GM21423 (cell line): Measurements from ENCODE around the gene TMEM201.

Source experiments
- ATAC-seq: cut with Tn5 transposase; IDR thresholded peaks from one replicate; pipeline ENCODE4 v1.9.1; 2021; ENCODE audit warnings: mild to moderate bottlenecking, moderate library complexity; ENCODE audit not compliant: unreplicated experiment

TMEM201 gene

DNA sequence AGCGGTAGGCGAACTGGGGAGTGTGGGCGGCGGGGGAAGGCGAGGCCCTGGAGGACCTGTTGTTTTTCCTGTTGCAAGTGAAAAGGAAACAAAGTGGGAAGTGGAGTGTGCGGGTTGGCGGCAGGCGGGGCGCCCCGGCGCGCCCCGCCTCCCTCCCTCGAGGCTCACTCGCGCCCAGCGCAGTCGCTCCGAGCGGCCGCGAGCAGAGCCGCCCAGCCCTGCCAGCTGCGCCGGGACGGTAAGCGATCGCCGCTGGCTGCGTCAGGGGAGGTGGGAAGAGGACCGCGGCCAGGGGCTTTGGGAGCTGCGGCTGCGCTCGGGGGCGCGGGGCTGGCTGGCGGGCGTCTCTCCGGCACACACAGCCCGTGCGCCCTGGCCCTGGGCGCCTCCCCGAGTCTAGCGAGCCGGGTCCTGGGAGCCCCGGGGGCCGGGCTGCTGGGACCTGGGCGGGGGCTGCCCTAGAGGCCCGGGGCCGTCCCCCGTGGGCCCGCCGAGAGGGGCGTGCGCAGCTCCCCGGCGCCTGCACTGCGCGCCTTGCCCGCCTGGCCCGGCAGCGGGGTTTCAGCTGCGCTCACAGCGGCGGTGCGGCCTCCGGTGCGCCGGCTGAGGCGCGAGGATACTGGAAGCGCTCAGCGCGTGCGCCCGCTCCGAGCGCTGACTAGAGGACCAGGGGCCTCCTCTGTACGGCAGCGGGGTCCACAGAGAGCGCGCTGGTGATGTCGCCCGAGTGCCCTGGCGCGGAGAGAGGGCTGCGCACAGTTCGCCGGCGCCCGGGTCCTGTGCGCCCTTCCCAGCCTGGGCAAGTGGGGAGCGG lies 63.1 kb downstream of the TMEM201 start, which contains the start of gene PIK3CD:
PIK3CD (plus strand) TSS at position 167 of the 814 bp plus-strand sequence. CDS start 58,725 bp downstream, outside the sequence.
- peak; percentile 25 for ATAC-seq

DNA sequence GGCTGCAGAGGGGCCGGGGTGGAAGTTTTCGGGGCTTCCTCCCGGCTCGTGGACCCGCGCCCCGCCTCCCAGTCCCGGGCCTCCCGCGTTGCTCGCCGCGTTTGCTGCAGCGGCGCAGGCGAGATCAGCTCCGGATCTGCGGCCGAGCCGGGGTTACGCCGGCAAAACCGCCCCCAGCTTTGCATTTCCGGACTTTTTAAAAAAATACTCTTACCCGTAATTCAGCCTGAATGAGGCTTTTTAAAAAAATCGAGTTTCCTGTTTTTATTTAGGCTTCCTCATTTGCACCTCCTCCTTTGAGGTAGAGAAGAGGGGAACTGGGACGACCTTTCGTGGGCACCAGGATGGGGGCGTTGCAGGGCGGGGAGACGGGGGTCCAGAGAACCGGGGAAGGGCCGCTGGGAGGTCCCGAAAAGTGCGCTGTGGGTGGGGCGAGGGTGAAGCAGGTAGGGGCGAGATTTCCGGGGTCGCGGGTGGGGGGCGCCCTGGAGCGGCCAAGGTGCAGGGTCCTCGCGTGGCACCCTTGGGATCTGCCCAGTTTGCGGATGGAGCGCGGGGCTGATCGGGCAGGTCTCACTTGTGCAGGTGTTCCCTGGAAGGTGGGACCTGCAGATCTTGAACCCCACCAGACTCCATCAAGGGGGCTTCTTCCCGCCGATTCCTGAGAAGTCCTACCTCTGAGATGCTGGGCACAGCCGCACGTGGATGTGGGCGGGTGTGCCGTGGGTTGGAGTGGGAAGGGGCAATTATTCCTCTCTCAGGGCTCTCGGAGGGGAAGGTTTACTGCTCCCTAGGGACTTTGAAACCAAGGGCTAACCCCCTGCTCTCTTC lies 63.9 kb downstream of the TMEM201 start:
- peak; percentile 27 for ATAC-seq

DNA sequence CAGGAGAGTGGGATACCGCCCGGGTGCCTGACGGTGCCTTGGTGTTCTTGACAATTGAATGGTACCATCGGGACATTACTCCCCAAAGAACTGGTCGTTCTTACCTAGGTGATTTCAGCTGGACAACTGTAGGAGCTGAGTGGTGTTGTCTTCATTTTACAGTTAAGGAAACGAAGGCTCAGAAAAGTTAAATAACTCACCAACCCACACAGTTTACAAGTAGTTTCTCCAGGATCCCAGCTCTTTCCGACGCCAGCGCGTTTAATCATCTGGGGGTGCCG lies 64.4 kb downstream of the TMEM201 start:
- no peak for ATAC-seq

DNA sequence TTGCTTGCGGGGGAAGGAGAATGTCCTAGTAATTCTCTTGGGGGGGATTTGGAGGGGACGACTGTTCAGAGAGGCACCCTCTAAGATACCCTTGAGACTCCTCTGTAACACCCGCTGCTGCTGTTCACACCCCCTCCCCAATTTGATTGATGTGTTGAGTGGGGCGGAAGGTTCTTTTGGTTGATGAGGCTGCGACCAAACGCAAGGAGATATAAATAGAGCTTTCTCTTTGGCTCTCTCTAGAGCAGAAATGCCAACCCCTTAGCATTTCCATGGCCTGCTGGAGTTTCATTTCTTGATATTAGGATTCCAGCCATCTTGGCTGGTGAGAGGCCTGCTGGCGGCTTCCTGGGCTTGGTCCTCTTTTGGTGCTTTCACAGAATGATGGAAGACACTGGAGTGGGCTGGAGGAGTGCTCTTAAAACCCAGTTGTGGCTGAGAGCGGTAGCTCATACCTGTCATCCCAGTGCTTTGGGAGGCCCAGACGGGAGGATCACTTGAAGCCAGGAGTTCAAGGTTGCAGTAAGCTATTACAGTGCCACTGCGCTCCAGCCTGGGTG lies 64.9 kb downstream of the TMEM201 start:
- ATAC-seq: no peak

DNA sequence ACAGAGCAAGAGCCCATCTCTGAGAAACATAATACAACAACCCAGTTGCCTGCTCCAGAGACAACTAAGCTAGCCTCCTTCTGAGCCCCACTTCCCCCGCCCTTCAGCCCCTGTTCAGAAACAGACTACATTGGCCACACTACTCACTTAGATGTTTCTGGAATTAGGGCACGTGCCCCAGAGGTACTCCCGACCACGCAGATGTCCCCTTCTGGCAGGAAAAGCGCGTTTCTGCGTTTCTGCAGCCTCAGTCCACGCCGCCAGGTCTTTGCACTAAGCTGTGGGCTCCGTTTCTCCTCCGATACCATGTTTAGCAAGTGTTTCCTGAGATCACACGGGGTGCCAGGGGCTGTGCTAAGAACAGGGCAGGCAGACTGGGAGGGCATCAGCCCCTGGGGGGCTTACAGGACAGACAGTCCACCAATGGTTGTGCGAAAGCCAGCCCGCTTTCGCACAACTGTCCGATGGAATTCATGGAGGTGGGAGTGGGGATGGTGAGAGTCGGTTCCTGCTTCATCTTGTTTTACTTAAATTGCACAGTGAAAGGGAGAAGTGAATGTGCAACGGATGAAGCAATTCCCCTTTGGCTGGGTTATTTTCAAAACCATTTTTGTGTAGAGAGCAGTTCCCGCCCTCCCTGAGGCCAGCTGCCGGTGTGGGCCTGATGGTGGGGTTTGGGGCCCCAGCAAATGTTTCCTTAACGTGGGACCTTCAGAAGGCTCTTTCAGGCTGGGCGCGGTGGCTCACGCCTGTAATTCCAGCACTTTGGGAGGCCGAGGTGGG lies 65.5 kb downstream of the TMEM201 start:
- no peak for ATAC-seq

DNA sequence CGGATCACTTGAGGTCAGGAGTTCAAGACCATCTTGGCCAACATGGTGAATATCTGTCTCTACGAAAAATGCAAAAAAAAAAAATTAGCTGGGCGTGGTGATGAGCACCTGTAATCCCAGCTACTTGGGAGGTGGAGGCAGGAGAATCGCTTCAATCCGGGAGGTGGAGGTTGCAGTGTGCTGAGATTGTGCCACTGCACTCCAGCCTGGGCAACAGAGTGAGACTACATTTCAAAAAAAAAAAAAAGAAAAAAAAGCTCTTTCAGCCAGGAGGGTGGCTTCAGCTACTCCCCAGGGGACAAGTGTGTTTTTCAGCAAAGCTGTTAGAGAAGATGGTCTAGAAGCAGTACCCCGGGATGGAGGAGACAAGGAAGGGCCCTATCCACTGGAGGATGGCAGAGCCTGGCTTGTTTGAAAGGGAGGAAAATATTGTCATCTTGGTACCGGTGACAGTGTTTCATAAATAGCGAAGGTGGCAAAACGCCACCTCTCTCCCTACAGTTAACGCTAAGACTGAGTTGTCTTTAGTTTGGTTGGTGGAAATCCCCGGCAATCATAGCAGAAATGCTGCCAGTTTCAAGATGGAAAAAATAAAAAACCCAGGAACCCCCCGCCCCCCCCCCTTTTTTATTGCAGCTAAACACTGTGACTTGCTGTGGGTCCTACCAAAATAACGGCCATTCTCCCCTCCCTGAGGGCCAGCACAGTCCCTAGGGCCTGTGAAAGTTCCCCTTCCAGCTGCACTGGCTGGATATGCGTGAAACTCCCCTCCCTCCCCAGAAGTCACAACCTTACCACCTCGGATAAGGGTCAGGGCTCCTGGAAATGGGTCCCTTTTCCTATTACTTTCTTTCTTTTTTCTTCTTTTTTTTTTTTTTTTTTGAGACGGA lies 66.4 kb downstream of the TMEM201 start:
- ATAC-seq: no peak

DNA sequence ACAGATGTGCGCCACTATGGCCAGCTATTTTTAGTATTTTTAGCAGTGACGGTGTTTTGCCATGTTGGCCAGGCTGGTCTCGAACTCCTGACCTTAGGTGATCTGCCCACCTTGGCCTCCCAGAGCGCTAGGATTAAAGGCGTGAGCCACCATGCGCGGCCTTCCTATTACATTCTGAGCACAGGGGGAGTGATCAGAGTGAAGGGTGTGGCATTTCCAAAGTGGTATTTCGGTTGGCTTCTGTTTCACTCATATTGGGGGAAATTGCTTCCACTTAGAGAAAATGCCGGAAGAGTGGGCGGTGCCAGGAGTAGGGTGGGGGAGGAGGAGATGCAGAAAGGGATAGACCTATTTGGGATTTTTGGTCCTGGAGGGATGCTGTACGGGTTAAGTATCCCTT lies 67.1 kb downstream of the TMEM201 start:
- ATAC-seq: no peak

DNA sequence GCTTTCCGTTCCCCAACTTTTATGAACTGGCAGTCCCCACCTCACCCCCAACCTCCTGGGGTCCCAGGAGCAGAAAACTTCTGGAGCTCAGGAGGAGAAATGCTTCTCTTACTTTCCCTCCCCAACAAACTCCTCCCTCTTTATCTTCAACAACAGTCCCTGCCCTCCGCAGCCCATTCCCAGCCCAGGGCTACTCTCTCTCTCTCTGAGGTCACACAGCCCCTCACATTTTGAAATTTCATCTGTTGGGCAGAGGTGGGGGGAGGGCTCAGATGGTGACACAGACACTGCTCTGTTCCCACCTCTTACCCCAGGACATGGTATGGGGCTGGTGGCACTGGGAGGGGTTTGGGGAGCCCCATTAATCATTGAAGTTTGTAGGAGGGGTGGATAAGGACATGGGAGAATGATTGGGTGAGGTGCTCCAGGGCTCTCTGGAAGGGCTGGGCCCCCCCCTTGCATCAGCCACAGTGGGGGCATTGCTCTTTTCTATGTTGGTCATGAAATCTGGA lies 68.9 kb downstream of the TMEM201 start:
- no peak for ATAC-seq

DNA sequence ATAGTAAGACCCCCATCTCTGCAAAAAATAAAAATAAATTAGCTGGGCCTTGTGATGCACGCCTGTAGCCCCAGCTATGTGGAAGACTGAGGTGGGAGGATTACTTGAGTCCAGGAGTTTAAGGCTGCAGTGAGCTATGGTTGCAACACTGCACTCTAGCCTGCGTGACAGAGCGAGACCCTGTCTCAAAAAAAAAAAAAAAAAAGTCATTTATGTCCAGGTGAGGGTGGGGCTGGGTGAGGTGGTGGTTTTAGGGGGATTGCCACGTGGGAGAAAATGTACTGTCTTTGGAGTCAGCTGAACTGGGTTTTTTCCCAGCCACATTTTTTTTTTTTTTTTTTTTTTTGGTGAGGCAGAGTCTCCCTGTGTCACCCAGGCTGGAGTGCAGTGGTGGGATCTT lies 69.5 kb downstream of the TMEM201 start:
- ATAC-seq: no peak

DNA sequence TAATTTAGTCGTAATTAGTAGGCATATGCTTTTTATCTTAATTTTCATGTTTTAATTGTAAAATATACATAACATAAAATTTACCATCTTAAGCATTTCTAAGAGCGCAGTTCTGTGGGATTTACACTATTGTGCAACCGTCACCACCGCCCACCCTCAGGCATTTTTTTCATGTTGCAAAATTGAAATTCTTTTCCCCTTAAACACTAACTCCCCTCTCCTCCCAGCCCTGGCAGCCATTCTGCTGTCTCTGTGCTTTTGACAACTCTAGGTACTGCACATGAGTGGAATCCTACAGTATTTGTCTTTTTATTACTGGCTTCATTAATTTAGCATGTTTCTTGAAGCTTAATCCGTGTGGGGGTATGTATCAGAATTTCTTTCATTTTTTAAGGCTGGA lies 70.6 kb downstream of the TMEM201 start:
- ATAC-seq: no peak

DNA sequence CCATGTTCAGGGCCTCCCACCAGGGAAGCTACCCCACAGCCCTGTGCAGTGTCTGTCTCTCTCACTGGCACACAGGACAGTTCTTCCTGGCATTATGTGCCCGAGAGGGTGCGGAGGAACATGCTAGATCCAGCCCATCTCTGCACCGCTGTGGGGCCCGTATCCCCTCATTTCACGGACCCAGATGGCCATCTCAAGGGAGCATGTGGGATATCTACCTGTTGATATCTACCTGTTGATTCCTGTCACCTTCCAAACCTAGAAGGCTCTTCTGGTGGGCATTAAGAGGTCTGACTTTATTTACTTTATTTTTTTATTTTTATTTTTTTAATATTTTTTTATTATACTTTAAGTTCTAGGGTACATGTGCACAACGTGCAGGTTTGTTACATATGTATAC lies 74.5 kb downstream of the TMEM201 start:
- ATAC-seq: no peak
